A549 (cell line): Measurements from ENCODE around the gene SSC5D.

Source experiments
- EP300 ChIP-seq, 2 experiments: fragments of >200 bp; sonication (Bioruptor Twin); formaldehyde crosslinking; IDR thresholded peaks; 2 replicates in 1 of 2; 3 replicates in 1 of 2; pipeline ENCODE4 v1.6.1; 2016 to 2017
- POLR2A ChIP-seq: IDR thresholded peaks from 2 replicates; pipeline ENCODE4 v1.6.1; 2012; ENCODE audit warnings: mild to moderate bottlenecking, low read length
- TF ChIP-seq, protein P1 (sequence below): fragments of 200-600 bp; sonication (generic); IDR thresholded peaks from 2 replicates; pipeline ENCODE4 v1.6.1; 2016; ENCODE audit warnings: antibody characterized with exemption, mild to moderate bottlenecking, moderate library complexity
- TF ChIP-seq, protein P2 (sequence below): IDR thresholded peaks from 2 replicates; pipeline ENCODE4 v1.6.1; 2012

DNA sequence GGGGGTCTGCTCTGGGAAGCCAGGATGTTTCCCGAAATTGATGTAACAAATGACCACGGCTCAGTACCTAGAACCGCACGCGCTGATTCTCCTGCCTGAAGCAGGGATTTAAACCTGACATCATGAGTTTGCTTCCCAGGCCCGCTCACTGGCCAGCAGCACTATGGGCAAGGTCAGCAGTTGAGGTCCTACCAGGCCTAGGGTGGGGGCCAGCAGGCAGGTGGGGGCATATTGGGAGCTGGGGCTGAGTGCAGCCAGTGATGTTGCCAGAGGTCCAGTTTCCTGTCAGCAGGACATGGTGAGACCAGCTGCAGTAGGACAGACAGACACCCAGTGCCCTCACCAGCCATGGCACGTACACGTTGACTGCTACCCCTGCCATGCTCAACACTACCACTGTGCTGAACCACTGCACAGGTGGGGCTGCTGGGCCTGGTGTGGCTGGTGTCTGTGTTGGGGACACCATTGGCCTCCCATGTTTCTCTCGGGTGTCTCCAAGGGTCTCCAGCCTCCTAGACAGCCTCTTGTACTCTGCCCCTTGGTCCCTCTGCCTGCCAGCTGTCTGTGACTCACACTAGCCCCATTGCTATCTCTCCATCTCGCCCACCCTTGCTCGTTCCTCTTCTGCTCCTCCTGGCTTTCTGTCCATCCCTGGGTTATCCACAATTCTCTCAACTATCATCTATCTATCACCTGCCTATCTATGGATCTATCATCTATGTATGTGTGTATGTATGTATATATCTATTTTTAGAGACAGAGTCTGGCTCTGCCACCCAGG, 22.6 kb upstream of the SSC5D start:
- TF ChIP-seq POLR2A (no peak), EP300 (IDR thresholded peaks at IDR 0.05) (no peak)
- TF ChIP-seq, protein P1, sequence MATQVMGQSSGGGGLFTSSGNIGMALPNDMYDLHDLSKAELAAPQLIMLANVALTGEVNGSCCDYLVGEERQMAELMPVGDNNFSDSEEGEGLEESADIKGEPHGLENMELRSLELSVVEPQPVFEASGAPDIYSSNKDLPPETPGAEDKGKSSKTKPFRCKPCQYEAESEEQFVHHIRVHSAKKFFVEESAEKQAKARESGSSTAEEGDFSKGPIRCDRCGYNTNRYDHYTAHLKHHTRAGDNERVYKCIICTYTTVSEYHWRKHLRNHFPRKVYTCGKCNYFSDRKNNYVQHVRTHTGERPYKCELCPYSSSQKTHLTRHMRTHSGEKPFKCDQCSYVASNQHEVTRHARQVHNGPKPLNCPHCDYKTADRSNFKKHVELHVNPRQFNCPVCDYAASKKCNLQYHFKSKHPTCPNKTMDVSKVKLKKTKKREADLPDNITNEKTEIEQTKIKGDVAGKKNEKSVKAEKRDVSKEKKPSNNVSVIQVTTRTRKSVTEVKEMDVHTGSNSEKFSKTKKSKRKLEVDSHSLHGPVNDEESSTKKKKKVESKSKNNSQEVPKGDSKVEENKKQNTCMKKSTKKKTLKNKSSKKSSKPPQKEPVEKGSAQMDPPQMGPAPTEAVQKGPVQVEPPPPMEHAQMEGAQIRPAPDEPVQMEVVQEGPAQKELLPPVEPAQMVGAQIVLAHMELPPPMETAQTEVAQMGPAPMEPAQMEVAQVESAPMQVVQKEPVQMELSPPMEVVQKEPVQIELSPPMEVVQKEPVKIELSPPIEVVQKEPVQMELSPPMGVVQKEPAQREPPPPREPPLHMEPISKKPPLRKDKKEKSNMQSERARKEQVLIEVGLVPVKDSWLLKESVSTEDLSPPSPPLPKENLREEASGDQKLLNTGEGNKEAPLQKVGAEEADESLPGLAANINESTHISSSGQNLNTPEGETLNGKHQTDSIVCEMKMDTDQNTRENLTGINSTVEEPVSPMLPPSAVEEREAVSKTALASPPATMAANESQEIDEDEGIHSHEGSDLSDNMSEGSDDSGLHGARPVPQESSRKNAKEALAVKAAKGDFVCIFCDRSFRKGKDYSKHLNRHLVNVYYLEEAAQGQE: no peak
- TF ChIP-seq, protein P2, sequence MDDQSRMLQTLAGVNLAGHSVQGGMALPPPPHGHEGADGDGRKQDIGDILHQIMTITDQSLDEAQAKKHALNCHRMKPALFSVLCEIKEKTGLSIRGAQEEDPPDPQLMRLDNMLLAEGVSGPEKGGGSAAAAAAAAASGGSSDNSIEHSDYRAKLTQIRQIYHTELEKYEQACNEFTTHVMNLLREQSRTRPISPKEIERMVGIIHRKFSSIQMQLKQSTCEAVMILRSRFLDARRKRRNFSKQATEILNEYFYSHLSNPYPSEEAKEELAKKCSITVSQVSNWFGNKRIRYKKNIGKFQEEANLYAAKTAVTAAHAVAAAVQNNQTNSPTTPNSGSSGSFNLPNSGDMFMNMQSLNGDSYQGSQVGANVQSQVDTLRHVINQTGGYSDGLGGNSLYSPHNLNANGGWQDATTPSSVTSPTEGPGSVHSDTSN: no peak
